NT2/D1 (cell line): ENCODE data around the gene TIPIN.

ENCODE experiments used
- SUZ12 ChIP-seq: IDR thresholded peaks from 2 replicates; pipeline ENCODE4 v1.6.1; 2011; ENCODE audit not compliant: insufficient read length, insufficient read depth; ENCODE audit errors: extremely low read depth
- ZNF274 ChIP-seq: IDR thresholded peaks from 2 replicates; pipeline ENCODE4 v1.6.1; 2011; ENCODE audit warnings: mild to moderate bottlenecking, low read depth, low read length

DNA sequence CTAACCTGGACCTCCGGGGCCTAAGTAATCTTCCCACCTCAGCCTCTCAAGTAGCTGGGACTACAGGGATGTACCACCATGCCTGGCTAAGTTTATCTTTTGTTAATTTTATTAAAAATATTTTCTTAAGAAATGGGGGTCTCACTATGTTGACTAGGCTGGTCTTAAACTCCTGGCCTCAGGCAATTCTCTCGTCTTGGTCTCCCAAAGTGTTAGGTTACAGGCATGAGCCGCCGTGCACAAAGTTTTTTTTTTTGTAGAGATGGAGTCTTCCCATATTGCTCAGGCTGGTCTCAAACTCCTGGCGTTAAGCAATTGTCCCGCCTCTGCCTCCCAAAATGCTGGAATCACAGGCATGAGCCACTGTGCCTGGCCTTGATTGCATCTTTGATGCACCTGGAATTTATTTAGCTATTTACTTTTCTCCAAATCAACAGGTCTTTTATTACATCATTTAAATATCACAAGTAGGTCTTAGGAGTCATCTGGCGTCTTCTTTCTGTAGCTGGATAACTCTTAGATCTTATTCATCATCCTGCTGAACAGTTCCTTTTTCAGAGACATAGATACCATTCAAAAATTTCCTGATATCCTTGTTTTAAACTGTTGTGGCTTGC lies 22.4 kb upstream of the TIPIN start:
- TF ChIP-seq ZNF274 (no peak), SUZ12 (no peak)
